GM12873 (cell line): ENCODE results near the gene MYBPC3.

ENCODE experiments used
- TF ChIP-seq, protein P1 (sequence below): IDR thresholded peaks from 2 replicates; pipeline ENCODE4 v1.5.1; 2012; ENCODE audit warnings: low read depth, mild to moderate bottlenecking, moderate library complexity, low read length, control low read depth; ENCODE audit not compliant: insufficient read depth; ENCODE audit errors: missing control alignments

Gene MYBPC3

DNA sequence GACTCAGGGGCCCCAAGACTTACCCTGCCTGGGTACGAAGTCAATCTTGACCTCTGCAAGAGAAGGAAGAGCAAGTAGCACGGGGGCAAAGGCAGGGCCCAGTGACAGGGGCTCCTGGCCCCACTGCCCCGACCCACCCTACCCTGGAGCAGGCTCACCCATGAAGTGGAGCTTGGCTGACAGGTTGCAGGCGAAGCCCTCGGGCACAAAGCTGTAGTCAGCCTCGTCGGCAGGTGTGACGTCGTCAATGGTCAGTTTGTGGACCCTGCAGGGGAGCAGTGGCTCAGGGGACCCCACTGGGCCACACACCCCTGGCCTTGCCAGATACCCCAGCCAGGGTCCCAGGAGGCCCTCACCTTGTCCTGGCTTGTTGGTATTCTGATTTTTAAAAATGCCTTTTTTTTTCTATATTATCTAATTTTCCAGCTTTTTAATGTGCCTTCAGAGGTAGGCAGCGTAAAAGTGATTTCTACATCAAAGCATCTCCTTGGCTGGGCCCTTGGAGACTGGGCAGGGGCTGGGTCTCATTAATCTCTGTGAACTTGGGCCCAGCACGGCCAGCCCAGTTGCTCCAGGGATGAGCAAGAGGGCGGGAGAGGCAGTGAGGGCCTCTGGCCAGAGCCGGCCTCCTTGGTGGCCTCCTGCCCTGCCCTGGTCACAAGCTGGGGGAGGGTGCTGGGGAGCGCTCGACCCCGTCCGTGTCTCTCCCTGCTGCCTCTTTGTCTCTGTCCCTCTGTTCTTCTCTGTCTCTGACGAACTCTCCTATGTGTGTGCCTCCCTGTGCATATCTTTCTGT lies 11.3 kb downstream of the MYBPC3 start:
- TF ChIP-seq, protein P1, sequence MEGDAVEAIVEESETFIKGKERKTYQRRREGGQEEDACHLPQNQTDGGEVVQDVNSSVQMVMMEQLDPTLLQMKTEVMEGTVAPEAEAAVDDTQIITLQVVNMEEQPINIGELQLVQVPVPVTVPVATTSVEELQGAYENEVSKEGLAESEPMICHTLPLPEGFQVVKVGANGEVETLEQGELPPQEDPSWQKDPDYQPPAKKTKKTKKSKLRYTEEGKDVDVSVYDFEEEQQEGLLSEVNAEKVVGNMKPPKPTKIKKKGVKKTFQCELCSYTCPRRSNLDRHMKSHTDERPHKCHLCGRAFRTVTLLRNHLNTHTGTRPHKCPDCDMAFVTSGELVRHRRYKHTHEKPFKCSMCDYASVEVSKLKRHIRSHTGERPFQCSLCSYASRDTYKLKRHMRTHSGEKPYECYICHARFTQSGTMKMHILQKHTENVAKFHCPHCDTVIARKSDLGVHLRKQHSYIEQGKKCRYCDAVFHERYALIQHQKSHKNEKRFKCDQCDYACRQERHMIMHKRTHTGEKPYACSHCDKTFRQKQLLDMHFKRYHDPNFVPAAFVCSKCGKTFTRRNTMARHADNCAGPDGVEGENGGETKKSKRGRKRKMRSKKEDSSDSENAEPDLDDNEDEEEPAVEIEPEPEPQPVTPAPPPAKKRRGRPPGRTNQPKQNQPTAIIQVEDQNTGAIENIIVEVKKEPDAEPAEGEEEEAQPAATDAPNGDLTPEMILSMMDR, result no peak

- TF ChIP-seq, protein P1, result no peak
Observed at GRCh38 chr11:47340010-47340409, 12.5 kb downstream of the MYBPC3 start.

DNA sequence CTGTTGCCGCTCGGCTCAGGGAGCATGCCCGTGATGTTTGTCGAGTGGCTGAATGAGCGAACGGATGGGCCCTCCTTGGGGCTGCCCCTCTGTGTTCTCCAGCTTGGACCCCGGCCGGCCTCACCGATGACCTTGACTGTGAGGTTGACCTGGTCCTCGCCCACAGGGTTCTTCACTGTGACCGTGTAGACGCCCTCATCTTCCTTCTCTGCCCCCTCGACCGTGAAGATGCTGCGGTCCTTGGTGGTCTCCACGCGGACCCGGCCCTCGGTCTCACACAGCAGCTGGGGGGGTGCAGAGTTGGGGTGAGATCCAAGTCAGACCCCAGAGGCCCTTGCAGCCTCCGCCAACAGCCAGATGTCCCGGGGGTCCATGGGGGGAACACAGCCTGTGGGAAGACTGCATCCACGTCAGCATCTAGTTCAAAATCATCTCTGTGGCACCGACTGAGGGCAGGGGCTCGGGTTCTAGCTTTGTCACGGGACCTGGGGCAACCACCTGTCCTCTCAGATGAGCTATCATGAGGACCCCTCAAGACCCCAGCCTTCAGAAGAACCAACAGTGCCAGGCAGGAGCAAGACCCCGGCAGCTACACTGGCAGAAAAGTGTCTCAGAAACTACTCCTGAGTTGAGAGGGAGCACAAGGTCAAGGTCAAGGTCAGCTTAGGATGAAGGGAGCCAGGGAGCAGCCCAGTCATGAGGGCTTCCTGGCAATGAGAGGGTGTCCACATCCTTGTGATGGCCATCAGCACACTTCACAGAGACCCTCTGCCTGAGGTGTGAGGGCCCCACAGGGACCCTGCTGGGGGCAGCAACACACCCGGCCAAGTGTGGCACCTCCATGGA lies 13.9 kb downstream of the MYBPC3 start:
- TF ChIP-seq, protein P1, result no peak

DNA sequence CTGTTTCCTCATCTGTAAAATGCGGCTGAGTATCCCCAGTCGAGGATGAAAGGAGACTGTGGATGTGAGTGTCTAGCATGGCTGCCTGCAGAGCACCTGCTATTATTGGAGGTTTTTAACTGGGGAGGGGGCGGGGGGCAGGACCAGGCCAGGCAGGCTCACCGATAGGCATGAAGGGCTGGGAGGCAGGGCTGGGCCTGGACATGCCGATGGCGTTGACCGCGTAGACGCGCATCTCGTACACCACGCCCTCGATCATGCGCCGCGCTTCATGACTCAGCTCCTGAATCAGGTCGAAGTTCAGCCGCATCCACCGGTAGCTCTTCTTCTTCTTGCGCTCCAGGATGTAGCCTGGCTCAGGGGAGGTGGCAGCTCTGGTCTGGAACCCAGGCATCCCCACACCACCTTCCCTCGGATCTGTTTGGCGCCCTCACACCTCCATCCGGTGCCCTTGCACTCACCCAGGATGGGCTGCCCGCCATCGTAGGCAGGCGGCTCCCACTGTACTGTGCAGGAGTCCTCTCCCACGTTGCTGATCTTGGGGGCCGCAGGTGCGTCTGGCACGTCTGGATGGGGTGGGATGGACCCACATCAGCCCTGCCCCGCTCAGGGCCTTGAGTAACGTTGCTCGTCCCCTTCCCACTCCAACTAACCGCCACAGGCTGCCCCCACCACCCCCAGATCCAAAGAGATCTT lies 15.1 kb downstream of the MYBPC3 start:
- TF ChIP-seq, protein P1, result no peak

GRCh38 chr11:47336595-47336994 lies 15.9 kb downstream of the MYBPC3 start:
- TF ChIP-seq, protein P1, result no peak

DNA sequence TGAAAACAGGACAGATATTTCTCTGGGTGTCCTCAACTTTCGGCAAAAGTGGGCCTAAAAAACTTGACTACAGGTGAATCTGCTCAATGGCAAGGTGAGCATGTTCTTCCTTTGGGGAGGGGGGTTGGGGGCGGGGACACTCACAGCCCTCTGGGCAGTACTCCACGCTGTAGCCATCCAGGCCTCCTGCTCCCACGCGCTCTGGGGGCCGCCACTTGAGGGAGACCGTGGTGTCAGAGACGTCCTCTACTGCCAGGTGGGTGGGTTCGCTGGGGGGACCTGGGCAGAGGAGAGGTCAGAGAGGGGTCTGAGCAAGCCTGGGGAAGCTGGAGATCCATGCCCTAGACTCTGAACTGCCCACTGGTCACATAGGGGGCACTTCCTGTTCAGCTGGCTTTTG lies 16.8 kb downstream of the MYBPC3 start:
- TF ChIP-seq, protein P1, result no peak
